Fibroblast of the aortic adventitia (primary cell): ENCODE measurements around the gene CENPV. TPM values are rescaled to one million over a fixed set of nuclear protein-coding genes. Genes with fewer than 3 reads are reported as not detected.

Experiments used
- DNase-seq: peaks from one replicate; pipeline ENCODE4 v3.0.0-alpha.2; 2010; ENCODE audit warnings: low read depth
- H3K4me3 ChIP-seq: 2 replicates; pipeline ENCODE4 v1.5.1; 2011; ENCODE audit warnings: low read depth, mild to moderate bottlenecking, control low read depth, low read length, moderate library complexity
- total RNA-seq: library from RNA; depleted of rRNA; stranded (reverse); fragments of >200 nt; gene quantifications from 2 replicates; pipeline ENCODE4 v1.2.3, GENCODE V29; 2012; ENCODE audit warnings: low replicate concordance
- TF ChIP-seq, protein P1 (sequence below): IDR thresholded peaks from 2 replicates; pipeline ENCODE4 v1.5.1; 2011; ENCODE audit warnings: mild to moderate bottlenecking, low read length, control low read depth, inconsistent platforms; ENCODE audit not compliant: insufficient read depth

Gene CENPV
- total RNA-seq, 1 donor = 10.2 TPM

DNA sequence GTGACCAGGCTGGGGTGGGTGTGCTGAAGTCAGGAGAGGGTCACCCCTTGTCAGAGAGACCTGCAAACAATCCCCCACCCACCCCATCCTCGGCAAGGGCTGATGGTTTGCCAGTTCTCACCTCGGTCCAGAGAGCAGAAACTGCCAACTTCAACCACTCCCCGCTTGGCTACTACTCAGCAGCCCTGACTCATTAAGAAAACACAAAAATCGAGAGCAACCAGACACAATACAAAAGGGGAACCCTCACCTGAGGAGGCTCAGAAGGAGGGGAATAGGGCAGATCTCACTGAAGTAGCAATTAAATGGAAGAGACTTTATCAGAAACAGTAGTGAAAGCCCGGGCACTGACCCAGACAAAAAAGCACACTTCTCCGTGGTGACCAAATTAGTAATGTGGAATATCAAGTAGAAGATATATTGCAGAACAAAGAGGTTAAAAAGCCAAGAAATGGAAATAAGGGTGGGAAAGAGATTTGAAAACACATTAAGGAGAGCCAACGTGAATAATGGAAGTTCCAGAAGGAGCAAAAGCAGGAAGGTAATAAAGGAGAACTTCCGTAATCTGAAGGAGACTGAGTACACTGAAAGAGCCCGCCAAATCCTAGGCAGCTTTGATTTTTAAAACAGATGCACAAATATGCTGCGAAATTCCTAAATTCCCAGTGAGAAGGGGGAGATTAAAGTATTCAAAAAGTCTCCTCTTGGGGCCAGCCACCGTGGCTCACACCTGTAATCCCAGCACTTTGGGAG lies 23.6 kb downstream of the CENPV start:
- peak; percentile 73 for DNase-seq
- H3K4me3 ChIP-seq = peak overlapping the region; percentile 3
- TF ChIP-seq, protein P1, sequence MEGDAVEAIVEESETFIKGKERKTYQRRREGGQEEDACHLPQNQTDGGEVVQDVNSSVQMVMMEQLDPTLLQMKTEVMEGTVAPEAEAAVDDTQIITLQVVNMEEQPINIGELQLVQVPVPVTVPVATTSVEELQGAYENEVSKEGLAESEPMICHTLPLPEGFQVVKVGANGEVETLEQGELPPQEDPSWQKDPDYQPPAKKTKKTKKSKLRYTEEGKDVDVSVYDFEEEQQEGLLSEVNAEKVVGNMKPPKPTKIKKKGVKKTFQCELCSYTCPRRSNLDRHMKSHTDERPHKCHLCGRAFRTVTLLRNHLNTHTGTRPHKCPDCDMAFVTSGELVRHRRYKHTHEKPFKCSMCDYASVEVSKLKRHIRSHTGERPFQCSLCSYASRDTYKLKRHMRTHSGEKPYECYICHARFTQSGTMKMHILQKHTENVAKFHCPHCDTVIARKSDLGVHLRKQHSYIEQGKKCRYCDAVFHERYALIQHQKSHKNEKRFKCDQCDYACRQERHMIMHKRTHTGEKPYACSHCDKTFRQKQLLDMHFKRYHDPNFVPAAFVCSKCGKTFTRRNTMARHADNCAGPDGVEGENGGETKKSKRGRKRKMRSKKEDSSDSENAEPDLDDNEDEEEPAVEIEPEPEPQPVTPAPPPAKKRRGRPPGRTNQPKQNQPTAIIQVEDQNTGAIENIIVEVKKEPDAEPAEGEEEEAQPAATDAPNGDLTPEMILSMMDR = no peak

DNA sequence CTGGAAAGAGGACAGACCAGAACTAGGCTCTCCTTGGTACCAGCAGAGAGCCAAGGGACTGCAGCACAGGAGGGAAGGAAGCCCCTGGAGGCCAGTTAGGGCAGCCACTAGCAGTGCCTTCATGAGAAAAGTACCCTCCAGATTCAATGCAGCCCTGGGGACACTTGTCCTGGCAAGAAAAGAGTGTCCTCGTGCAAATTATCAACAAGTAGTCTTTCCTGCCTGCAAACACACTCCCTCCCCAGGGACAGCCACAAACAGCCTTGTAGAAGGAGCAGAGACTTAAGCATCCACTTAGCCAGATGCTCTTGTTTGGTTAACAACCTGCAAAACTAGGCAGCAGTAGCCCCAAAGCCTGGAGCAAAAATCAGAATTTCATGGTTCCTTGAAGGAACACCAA lies 24.3 kb downstream of the CENPV start:
- no peak for DNase-seq
- TF ChIP-seq, protein P1 = peak; percentile 36
- H3K4me3 ChIP-seq = no peak overlapping the region

GRCh38 chr17:16327018-16327417 lies 26.3 kb downstream of the CENPV start:
- DNase-seq = no peak
- TF ChIP-seq, protein P1 = no peak
- H3K4me3 ChIP-seq = no peak overlapping the region

- TF ChIP-seq, protein P1 = no peak
- H3K4me3 ChIP-seq = no peak overlapping the region
- DNase-seq = no peak
Observed at GRCh38 chr17:16325964-16326363, 27.3 kb downstream of the CENPV start.

GRCh38 chr17:16322636-16323035 lies 30.6 kb downstream of the CENPV start:
- peak; percentile 22 for DNase-seq

DNA sequence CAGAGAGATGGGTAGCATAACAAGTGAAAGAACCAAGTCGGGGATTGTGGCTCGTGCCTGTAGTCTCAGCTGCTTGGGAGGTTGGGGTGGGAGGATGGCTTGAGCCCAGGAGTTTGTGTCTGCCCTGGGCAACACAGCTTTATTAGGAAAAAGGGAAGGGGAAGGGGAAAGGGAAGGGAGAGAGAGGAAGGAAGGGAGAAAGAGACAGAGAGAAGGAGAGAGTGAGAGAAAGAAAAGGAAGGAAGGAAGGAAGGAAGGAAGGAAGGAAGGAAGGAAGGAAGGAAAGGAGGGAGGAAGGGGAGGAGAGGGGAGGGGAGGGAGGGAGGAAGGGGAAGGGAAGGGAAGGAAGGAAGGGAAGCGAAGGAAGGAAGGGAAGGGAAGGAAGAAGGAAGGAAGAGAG lies 33.3 kb downstream of the CENPV start:
- TF ChIP-seq, protein P1 = no peak
- H3K4me3 ChIP-seq = no peak overlapping the region
- no peak for DNase-seq

More at GRCh38 chr17:16322636-16323035, 30.6 kb downstream of the CENPV start:
- TF ChIP-seq, protein P1 = no peak
- H3K4me3 ChIP-seq = no peak overlapping the region
